SK-N-SH treated with all-trans-retinoic acid at 6 μM for 48 hours (cell line): ENCODE measurements around the gene USB1.

Experiments
- ARNTL ChIP-seq: fragments of 450-650 bp; formaldehyde crosslinking; IDR thresholded peaks from 2 replicates; pipeline ENCODE4 v1.5.0; 2020; ENCODE audit warnings: low read depth, mild to moderate bottlenecking, moderate library complexity, borderline replicate concordance
- GLIS3 ChIP-seq: fragments of 250-450 bp; sonication (Bioruptor Pico); IDR thresholded peaks from 2 replicates; pipeline ENCODE4 v1.5.0; 2020; ENCODE audit warnings: mild to moderate bottlenecking, moderate library complexity
- PATZ1 ChIP-seq: fragments of 250-450 bp; sonication (Bioruptor Pico); IDR thresholded peaks from 2 replicates; pipeline ENCODE4 v1.8.0; 2020; ENCODE audit warnings: mild to moderate bottlenecking, moderate library complexity, borderline replicate concordance
- TSHZ2 ChIP-seq: fragments of 250-450 bp; sonication (Bioruptor Pico); IDR thresholded peaks from 2 replicates; pipeline ENCODE4 v1.5.0; 2020; ENCODE audit warnings: mild to moderate bottlenecking, moderate library complexity
- ZFP30 ChIP-seq: fragments of 450-650 bp; formaldehyde crosslinking; IDR thresholded peaks from 2 replicates; pipeline ENCODE4 v1.5.0; 2022; ENCODE audit warnings: mild to moderate bottlenecking, moderate library complexity
- ZNF70 ChIP-seq: fragments of 450-650 bp; formaldehyde crosslinking; IDR thresholded peaks from 2 replicates; pipeline ENCODE4 v1.5.0; 2020; ENCODE audit warnings: mild to moderate bottlenecking, moderate library complexity

GRCh38 chr16:58013201-58013956 lies 12.2 kb downstream of the USB1 start:
- TF ChIP-seq ZNF70 (CRISPR knock-in tag) (no peak), PATZ1 (CRISPR knock-in tag) (no peak), GLIS3 (CRISPR knock-in tag) (no peak), ARNTL (CRISPR knock-in tag) (no peak), TSHZ2 (no peak), ZFP30 (CRISPR knock-in tag) (no peak)
